Natural killer cell (primary cell): ENCODE results near the gene AGPAT3. TPM values are rescaled to one million over a fixed set of nuclear protein-coding genes. Genes with fewer than 3 reads are reported as not detected.

Experiments used
- ATAC-seq, 3 donors: fragments of 150-1000 bp in 2 of 3; fragments of 200-7000 bp in 1 of 3; cut with Tn5 transposase; 1 replicate in 1 of 3; 2 replicates in 2 of 3; pipeline ENCODE4 v1.10.0; 2021; ENCODE audit warnings: mild to moderate bottlenecking in 2 of 3, moderate library complexity in 2 of 3
- DNase-seq, 2 donors: peaks; one replicate each; pipeline versions ENCODE4 v3.0.0 to v3.0.0-alpha.2; 2013 to 2021; ENCODE audit warnings: mixed read lengths in 1 of 2
- H3K27ac ChIP-seq: one replicate; pipeline ENCODE4 v1.5.1; 2013; ENCODE audit warnings: mild to moderate bottlenecking, low read length
- H3K27me3 ChIP-seq: one replicate; pipeline ENCODE4 v1.6.1; 2013; ENCODE audit warnings: low read length; ENCODE audit not compliant: control insufficient read depth, insufficient read depth
- H3K36me3 ChIP-seq: one replicate; pipeline ENCODE4 v1.6.1; 2013; ENCODE audit warnings: low read length; ENCODE audit not compliant: control insufficient read depth, insufficient read depth
- H3K4me1 ChIP-seq: one replicate; pipeline ENCODE4 v1.6.1; 2013; ENCODE audit warnings: low read length; ENCODE audit not compliant: control insufficient read depth, insufficient read depth
- H3K4me3 ChIP-seq: one replicate; pipeline ENCODE4 v1.5.1; 2013; ENCODE audit warnings: low read length
- H3K9me3 ChIP-seq: one replicate; pipeline ENCODE4 v1.6.1; 2013; ENCODE audit warnings: low read length; ENCODE audit not compliant: control insufficient read depth, insufficient read depth
- H3K27ac Mint-ChIP-seq, 2 donors: one replicate each; pipeline ENCODE4 v1.8.0; 2022; ENCODE audit warnings: mild to moderate bottlenecking in 2 of 2, mixed read lengths in 2 of 2, moderate library complexity in 1 of 2
- H3K27me3 Mint-ChIP-seq, 2 donors: one replicate each; pipeline ENCODE4 v1.8.0; 2022; ENCODE audit warnings: low read depth in 2 of 2, mixed read lengths in 2 of 2
- H3K36me3 Mint-ChIP-seq: one replicate; pipeline ENCODE4 v1.8.0; 2022; ENCODE audit warnings: mixed read lengths
- H3K4me1 Mint-ChIP-seq, 2 donors: one replicate each; pipeline ENCODE4 v1.8.0; 2022; ENCODE audit warnings: mixed read lengths in 2 of 2
- H3K4me3 Mint-ChIP-seq: one replicate; pipeline ENCODE4 v1.8.0; 2022; ENCODE audit warnings: mild to moderate bottlenecking, moderate library complexity, mixed read lengths
- H3K9me3 Mint-ChIP-seq, 2 donors: one replicate each; pipeline ENCODE4 v1.8.0; 2022; ENCODE audit warnings: mixed read lengths in 2 of 2
- CTCF ChIP-seq: fragments of 200-600 bp; IDR thresholded peaks from one replicate; pipeline ENCODE4 v1.8.0; 2022; ENCODE audit warnings: antibody characterized with exemption
- WGBS: methylation state at CpG from one replicate; pipeline ENCODE4 v1.1.7; 2013; ENCODE audit warnings: missing lambda C conversion rate; ENCODE audit not compliant: insufficient coverage; 5-methylcytosine and 5-hydroxymethylcytosine counted together
- intact Hi-C: fragments of 100-400 bp; cut with micrococcal nuclease; formaldehyde crosslinking; loops from one replicate; pipeline ENCODE4 v1.14.2; 2022
- total RNA-seq, 4 donors: library from RNA; stranded (reverse); fragments of 120-200 nt in 1 of 4; gene quantifications; one replicate each; pipeline versions ENCODE4 v1.2.3 to v1.2.4, GENCODE V29; 2013 to 2022

The AGPAT3 gene
- total RNA-seq, 3 donors from 2014 or later (not counting 1 experiment from before 2014, with no cell fraction given) = 39.5 to 45.7 (median 42.3) TPM

- peaks cover 6% of the 10 kb centered on the region for H3K4me1 ChIP-seq
- no peaks in the 10 kb centered on the region for H3K36me3 Mint-ChIP-seq
- H3K4me3 Mint-ChIP-seq = no peak overlapping the region
- DNase-seq = no peak
- no peak overlapping the region for H3K27ac ChIP-seq
- H3K9me3 ChIP-seq = no peaks in the 10 kb centered on the region
- no peak for TF ChIP-seq CTCF
- no peak overlapping the region for H3K27ac Mint-ChIP-seq
- H3K4me3 ChIP-seq = no peak overlapping the region
- 93% methylated on average over 14 of the region's 16 CpGs for WGBS
- peaks cover 0 to 3% of the 10 kb centered on the region in 2 donors for H3K9me3 Mint-ChIP-seq
- intact Hi-C loops = no loop called here
- no peaks in the 10 kb centered on the region for H3K27me3 ChIP-seq
- H3K4me1 Mint-ChIP-seq = peaks cover 22 to 31% of the 10 kb centered on the region in 2 donors
- H3K27me3 Mint-ChIP-seq = no peaks in the 10 kb centered on the region
- H3K36me3 ChIP-seq = no peaks in the 10 kb centered on the region
- no peak for ATAC-seq
Measured at GRCh38 chr21:43872531-43873197, 7.6 kb downstream of the AGPAT3 start.

- Mint-ChIP-seq H3K4me1 (peaks cover 18 to 28% of the 10 kb centered on the region in 2 donors), H3K9me3 (peaks cover 0 to 3% of the 10 kb centered on the region in 2 donors), H3K4me3 (no peak overlapping the region), H3K27me3 (no peaks in the 10 kb centered on the region), H3K27ac (no peak overlapping the region), H3K36me3 (no peaks in the 10 kb centered on the region)
- no peaks in the 10 kb centered on the region for H3K9me3 ChIP-seq
- H3K27ac ChIP-seq = no peak overlapping the region
- intact Hi-C loops = no loop called here
- H3K4me3 ChIP-seq = no peak overlapping the region
- ATAC-seq = no peak
- H3K27me3 ChIP-seq = no peaks in the 10 kb centered on the region
- no peak for DNase-seq
- peaks cover 2% of the 10 kb centered on the region for H3K36me3 ChIP-seq
- no peak for TF ChIP-seq CTCF
- no CpG with 5 or more reads among the region's 1 CpG for WGBS
- H3K4me1 ChIP-seq = peaks cover 6% of the 10 kb centered on the region
Measured at GRCh38 chr21:43873673-43874072, 8.7 kb downstream of the AGPAT3 start.

- ATAC-seq (no peak), DNase-seq (no peak)
- TF ChIP-seq CTCF = no peak
- peaks cover 2% of the 10 kb centered on the region for H3K36me3 ChIP-seq
- no peaks in the 10 kb centered on the region for H3K27me3 ChIP-seq
- no peak overlapping the region for H3K27ac ChIP-seq
- 86% methylated on average over 11 of the region's 12 CpGs for WGBS
- H3K9me3 ChIP-seq = no peaks in the 10 kb centered on the region
- no peak overlapping the region for H3K4me3 ChIP-seq
- peaks cover 6% of the 10 kb centered on the region for H3K4me1 ChIP-seq
- Mint-ChIP-seq H3K27me3 (no peaks in the 10 kb centered on the region), H3K4me3 (no peak overlapping the region), H3K27ac (no peak overlapping the region), H3K9me3 (peaks cover 0 to 3% of the 10 kb centered on the region in 2 donors), H3K36me3 (no peaks in the 10 kb centered on the region), H3K4me1 (peaks cover 12 to 22% of the 10 kb centered on the region in 2 donors)
- intact Hi-C loops = no loop called here
Measured at GRCh38 chr21:43874085-43874805, 9.2 kb downstream of the AGPAT3 start.
